Sigmoid colon (tissue), 3 donors: Measurements from ENCODE around the gene CDK15.

Experiments
- POLR2A ChIP-seq, 2 donors: fragments of 450-650 bp; IDR thresholded peaks; one replicate each; pipeline ENCODE4 v1.6.1; 2016; ENCODE audit warnings: antibody characterized with exemption in 2 of 2, mild to moderate bottlenecking in 2 of 2, moderate library complexity in 2 of 2
- TF ChIP-seq, protein P1 (sequence below), 4 experiments: fragments of 450-650 bp in 3 of 4; fragments of 200-600 bp in 1 of 4; IDR thresholded peaks; one replicate each; pipeline ENCODE4 v1.5.1; 2016 to 2019; ENCODE audit warnings: antibody characterized with exemption in 4 of 4, mild to moderate bottlenecking in 3 of 4, moderate library complexity in 2 of 4

DNA sequence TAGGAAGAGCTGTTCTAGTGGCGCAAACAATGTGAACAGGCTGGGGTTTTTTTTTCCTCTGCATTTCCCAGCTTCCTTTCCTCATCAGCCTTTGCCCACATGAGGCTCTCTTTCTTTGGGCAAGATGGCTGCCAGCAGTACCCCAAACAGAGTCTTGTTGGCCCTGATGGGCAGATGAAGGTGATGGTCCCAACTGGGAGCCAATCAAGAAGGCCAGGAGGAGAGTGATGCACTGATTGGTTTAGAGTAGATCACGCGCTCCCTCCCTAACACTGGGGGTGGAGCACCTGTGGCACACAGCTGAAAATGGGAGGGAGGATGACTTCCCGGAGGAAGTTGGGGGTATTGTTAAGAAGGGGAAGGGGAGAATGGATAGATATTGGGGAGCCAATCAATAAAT, 131.0 kb downstream of the CDK15 start:
- TF ChIP-seq, protein P1, sequence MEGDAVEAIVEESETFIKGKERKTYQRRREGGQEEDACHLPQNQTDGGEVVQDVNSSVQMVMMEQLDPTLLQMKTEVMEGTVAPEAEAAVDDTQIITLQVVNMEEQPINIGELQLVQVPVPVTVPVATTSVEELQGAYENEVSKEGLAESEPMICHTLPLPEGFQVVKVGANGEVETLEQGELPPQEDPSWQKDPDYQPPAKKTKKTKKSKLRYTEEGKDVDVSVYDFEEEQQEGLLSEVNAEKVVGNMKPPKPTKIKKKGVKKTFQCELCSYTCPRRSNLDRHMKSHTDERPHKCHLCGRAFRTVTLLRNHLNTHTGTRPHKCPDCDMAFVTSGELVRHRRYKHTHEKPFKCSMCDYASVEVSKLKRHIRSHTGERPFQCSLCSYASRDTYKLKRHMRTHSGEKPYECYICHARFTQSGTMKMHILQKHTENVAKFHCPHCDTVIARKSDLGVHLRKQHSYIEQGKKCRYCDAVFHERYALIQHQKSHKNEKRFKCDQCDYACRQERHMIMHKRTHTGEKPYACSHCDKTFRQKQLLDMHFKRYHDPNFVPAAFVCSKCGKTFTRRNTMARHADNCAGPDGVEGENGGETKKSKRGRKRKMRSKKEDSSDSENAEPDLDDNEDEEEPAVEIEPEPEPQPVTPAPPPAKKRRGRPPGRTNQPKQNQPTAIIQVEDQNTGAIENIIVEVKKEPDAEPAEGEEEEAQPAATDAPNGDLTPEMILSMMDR (IDR thresholded peaks at IDR 0.05), result no peak
- TF ChIP-seq POLR2A (IDR thresholded peaks at IDR 0.05), result no peak
